Stimulated activated CD4-positive, alpha-beta T cell treated with anti-CD3 and anti-CD28 coated beads, Interleukin-4, amount 100 ng/mL, for 48 hours (primary cell): Measurements from ENCODE around the gene IFI27L1.

ENCODE experiments used
- DNase-seq, 2 donors: peaks; one replicate each; pipeline ENCODE4 v3.0.0-alpha.2; 2020; ENCODE audit warnings: low read depth in 2 of 2

IFI27L1 gene

GRCh38 chr14:94132285-94132887, 51.3 kb downstream of the IFI27L1 start:
- peak; percentile 39 to 43 for DNase-seq

DNA sequence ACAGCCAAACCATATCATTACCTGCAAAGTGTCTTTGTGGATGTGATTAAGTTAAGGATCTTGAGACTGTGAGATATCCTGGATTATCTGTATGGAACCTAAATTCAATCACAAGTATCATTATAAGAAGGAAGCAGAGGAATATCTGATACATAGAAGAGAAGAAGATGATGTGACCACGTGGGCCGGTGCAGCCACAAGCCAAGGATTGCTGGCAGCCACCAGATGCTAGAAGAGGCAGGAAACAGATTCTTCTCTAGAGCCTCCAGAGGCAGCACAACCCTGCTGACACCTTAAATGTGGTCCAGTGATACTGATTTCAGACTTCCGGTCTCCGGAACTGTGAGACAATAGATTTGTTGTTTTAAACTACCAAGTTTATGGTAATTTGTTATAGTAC, 54.4 kb downstream of the IFI27L1 start:
- DNase-seq: no peak

DNA sequence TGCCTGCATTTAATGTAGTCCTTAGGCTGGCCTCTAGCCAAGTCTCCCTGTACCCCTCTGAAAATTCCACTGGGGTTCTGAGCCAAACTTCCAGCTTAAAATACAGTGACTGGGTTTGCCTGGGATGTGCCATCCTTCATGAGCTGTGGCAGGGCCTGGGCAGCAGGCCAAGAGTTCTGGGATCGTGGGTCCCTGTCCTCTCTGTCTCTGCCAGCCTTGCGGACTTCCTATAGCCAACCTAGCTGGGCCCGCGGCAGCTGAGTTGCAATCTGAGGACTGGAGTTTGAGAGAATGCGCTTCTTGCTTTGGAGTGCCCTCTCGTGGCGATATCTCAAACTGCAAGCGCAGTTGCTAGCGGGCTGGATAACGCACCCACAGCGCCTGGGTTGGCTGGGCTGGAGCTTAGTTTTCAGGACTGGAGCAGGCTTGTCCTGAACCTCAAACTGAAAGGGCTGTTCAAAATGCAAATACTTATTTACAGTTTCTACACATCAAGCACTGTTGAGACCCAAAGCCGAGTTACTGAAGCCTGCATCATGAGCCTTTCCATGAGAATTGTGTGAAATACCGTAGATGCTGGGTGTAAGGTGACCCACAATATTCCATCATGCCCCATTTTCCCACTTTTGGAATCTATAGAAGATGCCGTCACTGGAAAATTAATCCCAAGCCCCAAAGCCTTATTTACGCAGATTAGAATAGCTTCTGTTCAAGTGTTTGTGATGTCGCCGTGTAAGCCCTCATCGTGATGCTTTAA, 55.6 kb downstream of the IFI27L1 start:
- DNase-seq: peak; percentile 76 to 90

- DNase-seq: no peak
Measured at GRCh38 chr14:94138251-94138650, 57.1 kb downstream of the IFI27L1 start.

- no peak for DNase-seq
Measured at GRCh38 chr14:94139006-94139405, 57.9 kb downstream of the IFI27L1 start.

- no peak for DNase-seq
Measured at GRCh38 chr14:94139421-94139820, 58.3 kb downstream of the IFI27L1 start.

- no peak for DNase-seq
Measured at GRCh38 chr14:94142247-94142646, 61.1 kb downstream of the IFI27L1 start.

DNA sequence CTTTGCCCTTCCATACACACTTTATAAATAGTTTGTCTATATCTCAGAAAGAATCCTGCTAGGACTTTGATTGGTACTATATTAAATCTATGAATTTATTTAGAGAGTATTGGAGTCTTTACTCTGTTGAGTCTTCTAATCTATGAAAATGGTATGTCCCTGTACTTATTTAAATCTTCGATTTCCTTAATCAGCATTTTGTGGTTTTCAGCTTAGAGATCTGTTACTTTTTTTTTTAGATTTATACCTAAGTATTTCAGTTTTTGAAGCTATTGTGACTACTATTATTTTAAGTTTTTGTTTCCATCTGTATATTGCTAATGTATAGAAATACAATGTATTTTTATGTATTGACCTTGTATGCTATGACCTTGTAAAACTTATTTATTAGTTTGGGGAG, 61.7 kb downstream of the IFI27L1 start:
- no peak for DNase-seq

DNA sequence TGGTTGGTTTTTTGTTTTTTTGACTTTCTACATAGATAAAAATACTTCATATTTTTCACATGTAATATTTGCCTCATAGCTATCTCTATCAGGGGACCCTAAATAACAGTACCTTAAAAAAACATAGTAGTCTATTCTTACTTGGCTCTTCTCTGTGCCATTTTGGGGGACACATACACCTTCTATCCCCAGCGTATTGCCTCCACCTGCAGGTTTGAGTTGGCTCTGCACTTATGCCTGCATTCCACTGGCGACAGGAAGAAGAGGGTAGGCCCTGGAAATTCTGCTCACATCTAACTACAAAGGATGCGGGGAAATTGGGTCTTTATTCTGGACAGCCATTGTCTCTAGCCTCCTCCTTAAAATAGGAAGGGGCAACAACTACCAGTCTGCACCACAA, 62.1 kb downstream of the IFI27L1 start:
- DNase-seq: no peak

DNA sequence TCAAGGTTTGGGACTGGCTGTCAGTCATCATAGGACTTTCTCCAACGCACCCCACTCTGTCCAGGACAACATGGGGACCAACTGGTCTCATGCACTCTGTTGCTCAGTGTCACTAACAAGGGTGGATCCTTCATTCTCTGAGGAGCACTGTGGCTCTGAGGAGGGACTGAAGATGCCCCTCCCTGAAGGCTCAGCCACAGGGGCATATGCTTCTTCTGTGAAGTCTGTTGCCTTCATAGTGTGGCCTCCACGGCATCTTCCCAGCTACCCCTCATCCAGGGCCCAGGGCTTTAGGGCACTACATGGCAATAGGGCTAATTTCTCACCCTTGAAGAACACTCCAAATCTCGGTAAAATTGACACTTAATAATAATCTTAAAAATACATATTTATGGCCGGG, 62.6 kb downstream of the IFI27L1 start:
- no peak for DNase-seq

GRCh38 chr14:94144765-94145164, 63.7 kb downstream of the IFI27L1 start:
- DNase-seq: no peak

DNA sequence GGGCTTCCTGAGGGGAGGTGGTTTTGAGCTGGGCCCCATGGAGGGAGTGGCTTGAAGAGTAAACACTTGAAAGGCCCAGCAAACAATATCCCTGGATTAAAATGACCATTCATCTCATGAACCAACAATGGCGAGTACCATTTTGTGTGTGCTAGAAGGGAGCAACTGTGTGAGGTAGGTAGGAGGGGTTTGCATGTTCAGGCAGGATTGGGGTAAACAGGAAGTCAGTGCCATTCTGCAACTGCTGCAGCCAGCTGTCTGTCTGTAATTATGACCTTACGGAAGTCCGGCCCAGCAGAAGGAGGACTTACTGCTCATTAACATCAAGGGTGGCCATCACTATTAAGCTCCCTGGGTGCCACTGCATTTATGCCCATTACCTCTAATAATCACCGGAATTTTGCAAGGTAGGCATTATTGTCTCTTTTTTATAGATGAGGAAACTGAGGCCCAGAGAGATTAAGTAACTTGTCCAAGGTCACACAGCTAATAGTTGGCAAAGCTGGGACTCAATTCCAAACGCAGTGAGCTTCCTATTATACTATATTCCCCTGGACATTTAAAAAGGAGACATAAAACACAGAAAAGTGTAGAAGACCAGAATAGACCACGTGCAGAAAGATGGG, 64.9 kb downstream of the IFI27L1 start:
- no peak for DNase-seq
